ENCODE data around the gene MYH13. TPM values are rescaled to one million over a fixed set of nuclear protein-coding genes. Genes with fewer than 3 reads are reported as not detected.

Gene MYH13
- total and polyA plus RNA-seq, 2 of the 13 experiments (the other 11 are each of a cell fraction or from before 2014, with no cell fraction given) = not detected

DNA sequence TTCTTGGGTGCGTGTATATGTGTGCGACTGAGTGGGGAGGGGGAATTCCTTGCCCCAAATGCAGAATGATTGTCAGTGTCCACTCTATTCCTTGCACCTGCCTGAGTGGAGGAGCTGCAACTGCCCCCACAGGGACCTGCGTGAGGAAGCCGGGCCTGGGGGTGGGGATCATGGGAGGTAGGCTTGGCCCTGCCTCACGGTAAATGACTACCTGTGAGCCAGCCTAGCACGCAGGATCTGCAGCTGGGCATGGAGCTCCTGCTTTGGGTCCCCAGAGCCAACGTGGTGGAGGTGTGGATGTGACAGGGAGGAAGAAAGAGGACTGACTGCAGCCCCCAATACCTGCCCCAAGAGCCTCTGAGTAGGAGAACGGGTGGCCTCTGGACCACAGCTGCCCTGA lies 97.4 kb downstream of the MYH13 start:
- no peak overlapping the region for H2AFZ ChIP-seq (ENCODE audit: low read length)
- TF ChIP-seq, protein P1, sequence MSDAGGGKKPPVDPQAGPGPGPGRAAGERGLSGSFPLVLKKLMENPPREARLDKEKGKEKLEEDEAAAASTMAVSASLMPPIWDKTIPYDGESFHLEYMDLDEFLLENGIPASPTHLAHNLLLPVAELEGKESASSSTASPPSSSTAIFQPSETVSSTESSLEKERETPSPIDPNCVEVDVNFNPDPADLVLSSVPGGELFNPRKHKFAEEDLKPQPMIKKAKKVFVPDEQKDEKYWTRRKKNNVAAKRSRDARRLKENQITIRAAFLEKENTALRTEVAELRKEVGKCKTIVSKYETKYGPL (CRISPR knock-in tag; IDR thresholded peaks at IDR 0.05) = no peak
- TF ChIP-seq, protein P2, sequence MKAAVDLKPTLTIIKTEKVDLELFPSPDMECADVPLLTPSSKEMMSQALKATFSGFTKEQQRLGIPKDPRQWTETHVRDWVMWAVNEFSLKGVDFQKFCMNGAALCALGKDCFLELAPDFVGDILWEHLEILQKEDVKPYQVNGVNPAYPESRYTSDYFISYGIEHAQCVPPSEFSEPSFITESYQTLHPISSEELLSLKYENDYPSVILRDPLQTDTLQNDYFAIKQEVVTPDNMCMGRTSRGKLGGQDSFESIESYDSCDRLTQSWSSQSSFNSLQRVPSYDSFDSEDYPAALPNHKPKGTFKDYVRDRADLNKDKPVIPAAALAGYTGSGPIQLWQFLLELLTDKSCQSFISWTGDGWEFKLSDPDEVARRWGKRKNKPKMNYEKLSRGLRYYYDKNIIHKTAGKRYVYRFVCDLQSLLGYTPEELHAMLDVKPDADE (CRISPR knock-in tag; IDR thresholded peaks at IDR 0.05) = no peak
- no peak for TF ChIP-seq ERF (CRISPR knock-in tag; IDR thresholded peaks at IDR 0.05)
- no peak for TF ChIP-seq MIER2 (CRISPR knock-in tag; IDR thresholded peaks at IDR 0.05)
- TF ChIP-seq NFYC (CRISPR knock-in tag; IDR thresholded peaks at IDR 0.05) = no peak
- TF ChIP-seq ZSCAN9 (CRISPR knock-in tag; IDR thresholded peaks at IDR 0.05; ENCODE audit: borderline replicate concordance) = no peak
- TF ChIP-seq ZNF484 (CRISPR knock-in tag; IDR thresholded peaks at IDR 0.05; ENCODE audit: borderline replicate concordance, low read depth) = no peak
- no peak for TF ChIP-seq ZBTB42 (CRISPR knock-in tag; IDR thresholded peaks at IDR 0.05)
- TF ChIP-seq ZNF83 (CRISPR knock-in tag; IDR thresholded peaks at IDR 0.05; ENCODE audit: borderline replicate concordance) = no peak
- TF ChIP-seq, protein P3, sequence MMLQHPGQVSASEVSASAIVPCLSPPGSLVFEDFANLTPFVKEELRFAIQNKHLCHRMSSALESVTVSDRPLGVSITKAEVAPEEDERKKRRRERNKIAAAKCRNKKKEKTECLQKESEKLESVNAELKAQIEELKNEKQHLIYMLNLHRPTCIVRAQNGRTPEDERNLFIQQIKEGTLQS (CRISPR knock-in tag; IDR thresholded peaks at IDR 0.05) = no peak
- TF ChIP-seq SOX13 (IDR thresholded peaks at IDR 0.05) = no peak
- TF ChIP-seq SOX13 (CRISPR knock-in tag; conservative IDR thresholded peaks at IDR 0.05 in 1 of 2, IDR thresholded peaks at IDR 0.05 in 1 of 2) = no peak
- no peak for TF ChIP-seq RFX1 (IDR thresholded peaks at IDR 0.05)
- TF ChIP-seq FOXO1 (CRISPR knock-in tag; IDR thresholded peaks at IDR 0.05) = no peak
- TF ChIP-seq, protein P4, sequence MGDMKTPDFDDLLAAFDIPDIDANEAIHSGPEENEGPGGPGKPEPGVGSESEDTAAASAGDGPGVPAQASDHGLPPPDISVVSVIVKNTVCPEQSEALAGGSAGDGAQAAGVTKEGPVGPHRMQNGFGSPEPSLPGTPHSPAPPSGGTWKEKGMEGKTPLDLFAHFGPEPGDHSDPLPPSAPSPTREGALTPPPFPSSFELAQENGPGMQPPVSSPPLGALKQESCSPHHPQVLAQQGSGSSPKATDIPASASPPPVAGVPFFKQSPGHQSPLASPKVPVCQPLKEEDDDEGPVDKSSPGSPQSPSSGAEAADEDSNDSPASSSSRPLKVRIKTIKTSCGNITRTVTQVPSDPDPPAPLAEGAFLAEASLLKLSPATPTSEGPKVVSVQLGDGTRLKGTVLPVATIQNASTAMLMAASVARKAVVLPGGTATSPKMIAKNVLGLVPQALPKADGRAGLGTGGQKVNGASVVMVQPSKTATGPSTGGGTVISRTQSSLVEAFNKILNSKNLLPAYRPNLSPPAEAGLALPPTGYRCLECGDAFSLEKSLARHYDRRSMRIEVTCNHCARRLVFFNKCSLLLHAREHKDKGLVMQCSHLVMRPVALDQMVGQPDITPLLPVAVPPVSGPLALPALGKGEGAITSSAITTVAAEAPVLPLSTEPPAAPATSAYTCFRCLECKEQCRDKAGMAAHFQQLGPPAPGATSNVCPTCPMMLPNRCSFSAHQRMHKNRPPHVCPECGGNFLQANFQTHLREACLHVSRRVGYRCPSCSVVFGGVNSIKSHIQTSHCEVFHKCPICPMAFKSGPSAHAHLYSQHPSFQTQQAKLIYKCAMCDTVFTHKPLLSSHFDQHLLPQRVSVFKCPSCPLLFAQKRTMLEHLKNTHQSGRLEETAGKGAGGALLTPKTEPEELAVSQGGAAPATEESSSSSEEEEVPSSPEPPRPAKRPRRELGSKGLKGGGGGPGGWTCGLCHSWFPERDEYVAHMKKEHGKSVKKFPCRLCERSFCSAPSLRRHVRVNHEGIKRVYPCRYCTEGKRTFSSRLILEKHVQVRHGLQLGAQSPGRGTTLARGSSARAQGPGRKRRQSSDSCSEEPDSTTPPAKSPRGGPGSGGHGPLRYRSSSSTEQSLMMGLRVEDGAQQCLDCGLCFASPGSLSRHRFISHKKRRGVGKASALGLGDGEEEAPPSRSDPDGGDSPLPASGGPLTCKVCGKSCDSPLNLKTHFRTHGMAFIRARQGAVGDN (CRISPR knock-in tag; IDR thresholded peaks at IDR 0.05) = no peak
- TF ChIP-seq ZNF556 (CRISPR knock-in tag; IDR thresholded peaks at IDR 0.05; ENCODE audit: borderline replicate concordance) = no peak
- TF ChIP-seq, protein P5, sequence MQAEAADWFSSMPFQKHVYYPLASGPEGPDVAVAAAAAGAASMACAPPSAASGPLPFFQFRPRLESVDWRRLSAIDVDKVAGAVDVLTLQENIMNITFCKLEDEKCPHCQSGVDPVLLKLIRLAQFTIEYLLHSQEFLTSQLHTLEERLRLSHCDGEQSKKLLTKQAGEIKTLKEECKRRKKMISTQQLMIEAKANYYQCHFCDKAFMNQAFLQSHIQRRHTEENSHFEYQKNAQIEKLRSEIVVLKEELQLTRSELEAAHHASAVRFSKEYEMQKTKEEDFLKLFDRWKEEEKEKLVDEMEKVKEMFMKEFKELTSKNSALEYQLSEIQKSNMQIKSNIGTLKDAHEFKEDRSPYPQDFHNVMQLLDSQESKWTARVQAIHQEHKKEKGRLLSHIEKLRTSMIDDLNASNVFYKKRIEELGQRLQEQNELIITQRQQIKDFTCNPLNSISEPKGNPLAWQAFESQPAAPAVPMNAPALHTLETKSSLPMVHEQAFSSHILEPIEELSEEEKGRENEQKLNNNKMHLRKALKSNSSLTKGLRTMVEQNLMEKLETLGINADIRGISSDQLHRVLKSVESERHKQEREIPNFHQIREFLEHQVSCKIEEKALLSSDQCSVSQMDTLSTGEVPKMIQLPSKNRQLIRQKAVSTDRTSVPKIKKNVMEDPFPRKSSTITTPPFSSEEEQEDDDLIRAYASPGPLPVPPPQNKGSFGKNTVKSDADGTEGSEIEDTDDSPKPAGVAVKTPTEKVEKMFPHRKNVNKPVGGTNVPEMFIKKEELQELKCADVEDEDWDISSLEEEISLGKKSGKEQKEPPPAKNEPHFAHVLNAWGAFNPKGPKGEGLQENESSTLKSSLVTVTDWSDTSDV (CRISPR knock-in tag; IDR thresholded peaks at IDR 0.05) = no peak
- 48% methylated on average over 6 of the region's 8 CpGs for WGBS (ENCODE audit: low lambda C conversion rate)
- H3K9me3 ChIP-seq (ENCODE audit: low read length) = no peaks in the 10 kb centered on the region
- H3K4me2 ChIP-seq (ENCODE audit: low read depth, low read length) = no peak overlapping the region
- no TSS peak for BruUV-seq (replicated peaks)
- H3K27ac ChIP-seq (ENCODE audit: extremely low read length, insufficient read depth, low read length) = no peak overlapping the region
- no peak overlapping the region for H3K4me3 ChIP-seq (replicated peaks in 1 of 3; ENCODE audit: insufficient read depth in 1 of 3, low read depth in 2 of 3, low read length in 3 of 3)
- no peaks in the 10 kb centered on the region for H3K4me1 ChIP-seq (ENCODE audit: insufficient read depth, low read length)
- no peaks in the 10 kb centered on the region for H3K36me3 ChIP-seq (replicated peaks in 1 of 2; ENCODE audit: control insufficient read depth in 1 of 2, insufficient read depth in 2 of 2, low read length in 2 of 2)
- H3K9ac ChIP-seq (ENCODE audit: insufficient read depth, low read depth, low read length) = no peak overlapping the region
- ChIA-PET POLR2A (no interaction called here), CTCF (ENCODE audit: low intra/inter-chr PET ratio, low total read pairs) (no interaction called here)
- no peaks in the 10 kb centered on the region for H3K79me2 ChIP-seq (ENCODE audit: insufficient read depth, low read length)
- in situ Hi-C loops (cut with HindIII; ENCODE audit: extremely low pct_ligation_motif_present, low pct_unique_long_range_greater_than_20kb) = no loop called here
- no peak for FAIRE-seq
- intact Hi-C loops (cut with micrococcal nuclease; ENCODE audit: unreplicated experiment) = no loop called here
- no peak for DNase-seq (ENCODE audit: low spot score)
- ATAC-seq = no peak
- H3K27me3 ChIP-seq (ENCODE audit: control insufficient read depth in 1 of 2, insufficient read depth in 2 of 2, low read length in 2 of 2) = no peaks in the 10 kb centered on the region; a peak in 1 of 5 replicates
- no peaks in the 10 kb centered on the region for H4K20me1 ChIP-seq (ENCODE audit: insufficient read depth, low read length)

Measured in HepG2 (cell line).